IMR-90 (cell line): ENCODE data around the gene HOXC12. TPM values are rescaled to one million over a fixed set of nuclear protein-coding genes. Genes with fewer than 3 reads are reported as not detected.

Source experiments
- ATAC-seq: fragments of 200-7000 bp; cut with Tn5 transposase; 2 replicates; pipeline ENCODE4 v1.9.1; 2020; ENCODE audit warnings: low read depth, mild to moderate bottlenecking, moderate library complexity
- BruUV-seq: library from RNA; stranded (reverse); fragments of 400-500 nt; replicated peaks from 2 replicates; lab custom pipeline; 2021; lab: Mats Ljungman, UMichigan
- CTCF ChIA-PET: fragments of 300-600 bp; formaldehyde crosslinking; extraction: SDS; loops from one replicate; lab custom pipeline; 2021; ENCODE audit warnings: antibody characterized with exemption; lab: Yijun Ruan, JAX
- POLR2A ChIA-PET: fragments of 300-600 bp; sonication (Branson Sonifier 250); formaldehyde crosslinking; loops from one replicate; lab custom pipeline; 2022; ENCODE audit warnings: antibody characterized with exemption; ENCODE audit not compliant: unreplicated experiment; lab: Charles Lee
- DNase-seq: peaks from one replicate; pipeline ENCODE4 v3.0.0; 2013
- H2AFZ ChIP-seq: replicated peaks from 2 replicates; pipeline ENCODE3; 2013; ENCODE audit warnings: low read length, mild to moderate bottlenecking; ENCODE audit not compliant: poor library complexity
- H2AK5ac ChIP-seq: 2 replicates; pipeline ENCODE4 v1.6.1; 2013; ENCODE audit warnings: low read depth, low read length, inconsistent platforms
- H2AK9ac ChIP-seq: replicated peaks from 2 replicates; pipeline ENCODE3; 2013; ENCODE audit warnings: mild to moderate bottlenecking, low read depth, low read length, moderate library complexity; ENCODE audit not compliant: poor library complexity
- H2BK120ac ChIP-seq: 2 replicates; pipeline ENCODE4 v1.6.1; 2013; ENCODE audit warnings: low read depth, low read length, inconsistent platforms
- H2BK15ac ChIP-seq: 3 replicates; pipeline ENCODE4 v1.6.1; 2013; ENCODE audit warnings: low read depth, low read length, inconsistent platforms
- H2BK20ac ChIP-seq: 2 replicates; pipeline ENCODE4 v1.6.1; 2013; ENCODE audit warnings: low read depth, mild to moderate bottlenecking, inconsistent platforms, low read length, moderate library complexity
- H2BK5ac ChIP-seq: 2 replicates; pipeline ENCODE4 v1.6.1; 2013; ENCODE audit warnings: mild to moderate bottlenecking, low read depth, low read length, inconsistent platforms; ENCODE audit not compliant: poor library complexity, severe bottlenecking
- H3K14ac ChIP-seq: replicated peaks from 2 replicates; pipeline ENCODE4 v1.6.1; 2013; ENCODE audit warnings: low read depth, low read length, inconsistent platforms
- H3K18ac ChIP-seq: 2 replicates; pipeline ENCODE4 v1.6.1; 2013; ENCODE audit warnings: low read depth, low read length, control low read depth
- H3K23ac ChIP-seq: 2 replicates; pipeline ENCODE4 v1.6.1; 2013; ENCODE audit warnings: low read depth, low read length, inconsistent platforms
- H3K27ac ChIP-seq: 2 replicates; pipeline ENCODE4 v1.5.1; 2013; ENCODE audit warnings: mild to moderate bottlenecking, control low read depth, low read length; ENCODE audit not compliant: insufficient read depth
- H3K27me3 ChIP-seq: 2 replicates; pipeline ENCODE4 v1.6.1; 2013; ENCODE audit warnings: low read length; ENCODE audit not compliant: control insufficient read depth, insufficient read depth
- H3K36me3 ChIP-seq: 2 replicates; pipeline ENCODE4 v1.6.1; 2013; ENCODE audit warnings: low read length, mixed read lengths; ENCODE audit not compliant: control insufficient read depth, insufficient read depth
- H3K4ac ChIP-seq: 2 replicates; pipeline ENCODE4 v1.6.1; 2013; ENCODE audit warnings: low read depth, low read length, inconsistent platforms
- H3K4me1 ChIP-seq: 2 replicates; pipeline ENCODE4 v1.6.1; 2013; ENCODE audit warnings: low read length, mixed read lengths; ENCODE audit not compliant: control insufficient read depth, insufficient read depth
- H3K4me2 ChIP-seq: 2 replicates; pipeline ENCODE4 v1.6.1; 2013; ENCODE audit warnings: low read depth, mild to moderate bottlenecking, control low read depth, low read length, moderate library complexity
- H3K4me3 ChIP-seq: 2 replicates; pipeline ENCODE4 v1.5.1; 2013; ENCODE audit warnings: low read depth, mild to moderate bottlenecking, control low read depth, low read length, moderate library complexity; ENCODE audit not compliant: insufficient read depth
- H3K56ac ChIP-seq: 2 replicates; pipeline ENCODE4 v1.6.1; 2013; ENCODE audit warnings: low read length, inconsistent platforms; ENCODE audit not compliant: insufficient read depth; ENCODE audit errors: extremely low read depth
- H3K79me1 ChIP-seq, 2 experiments: 2 replicates each; pipeline ENCODE4 v1.6.1; 2013; ENCODE audit warnings: low read length in 2 of 2, inconsistent platforms in 1 of 2, low read depth in 1 of 2
- H3K9ac ChIP-seq: 2 replicates; pipeline ENCODE4 v1.6.1; 2013; ENCODE audit warnings: low read depth, low read length, control low read depth
- H3K9me1 ChIP-seq: 2 replicates; pipeline ENCODE4 v1.6.1; 2013; ENCODE audit warnings: low read length, inconsistent platforms; ENCODE audit not compliant: insufficient read depth
- H3K9me3 ChIP-seq: 2 replicates; pipeline ENCODE4 v1.6.1; 2013; ENCODE audit warnings: low read length; ENCODE audit not compliant: control insufficient read depth, insufficient read depth
- H4K20me1 ChIP-seq: 2 replicates; pipeline ENCODE4 v1.6.1; 2013; ENCODE audit warnings: low read length, inconsistent platforms; ENCODE audit not compliant: insufficient read depth
- H4K5ac ChIP-seq: 2 replicates; pipeline ENCODE4 v1.6.1; 2013; ENCODE audit warnings: mild to moderate bottlenecking, low read depth, low read length, control low read depth
- H4K8ac ChIP-seq, 2 experiments: 2 replicates each; pipeline ENCODE4 v1.6.1; 2013; ENCODE audit warnings: low read depth in 2 of 2, low read length in 2 of 2, control low read depth in 1 of 2, inconsistent platforms in 1 of 2
- H4K91ac ChIP-seq: 2 replicates; pipeline ENCODE4 v1.6.1; 2013; ENCODE audit warnings: low read depth, low read length, inconsistent platforms; ENCODE audit not compliant: insufficient read depth
- CEBPB ChIP-seq: IDR thresholded peaks from 2 replicates; pipeline ENCODE4 v1.6.1; 2012; ENCODE audit warnings: low read depth, low read length, improper control_type of control experiment
- CHD1 ChIP-seq: IDR thresholded peaks from 2 replicates; pipeline ENCODE4 v1.6.1; 2012; ENCODE audit warnings: low read depth, low read length, improper control_type of control experiment
- FOS ChIP-seq: fragments of 150-350 bp; IDR thresholded peaks from 2 replicates; pipeline ENCODE4 v1.6.1; 2016; ENCODE audit warnings: low read depth, low read length
- MAFK ChIP-seq: IDR thresholded peaks from 2 replicates; pipeline ENCODE4 v1.6.1; 2012; ENCODE audit warnings: low read depth, low read length, improper control_type of control experiment
- MXI1 ChIP-seq: IDR thresholded peaks from 2 replicates; pipeline ENCODE4 v1.6.1; 2012; ENCODE audit warnings: low read depth, mild to moderate bottlenecking, low read length, moderate library complexity, borderline replicate concordance
- NFE2L2 ChIP-seq: fragments of 150-350 bp; IDR thresholded peaks from 2 replicates; pipeline ENCODE4 v1.6.1; 2016; ENCODE audit warnings: low read depth, mild to moderate bottlenecking, low read length
- POLR2A ChIP-seq: IDR thresholded peaks from 2 replicates; pipeline ENCODE4 v1.6.1; 2012; ENCODE audit warnings: mild to moderate bottlenecking, low read depth, low read length
- RAD21 ChIP-seq: IDR thresholded peaks from 2 replicates; pipeline ENCODE4 v1.6.1; 2012; ENCODE audit warnings: low read length, improper control_type of control experiment
- RCOR1 ChIP-seq: IDR thresholded peaks from 2 replicates; pipeline ENCODE4 v1.6.1; 2012; ENCODE audit warnings: mild to moderate bottlenecking, low read length, improper control_type of control experiment; ENCODE audit not compliant: insufficient replicate concordance
- RFX5 ChIP-seq: IDR thresholded peaks from 2 replicates; pipeline ENCODE4 v1.8.0; 2012; ENCODE audit warnings: low read depth, mild to moderate bottlenecking, low read length, moderate library complexity
- SMC3 ChIP-seq: fragments of 150-350 bp; IDR thresholded peaks from 2 replicates; pipeline ENCODE4 v1.6.1; 2016; ENCODE audit warnings: low read depth, mild to moderate bottlenecking, antibody characterized with exemption, low read length, moderate library complexity
- USF2 ChIP-seq: fragments of 150-350 bp; IDR thresholded peaks from 2 replicates; pipeline ENCODE4 v1.6.1; 2017; ENCODE audit warnings: mild to moderate bottlenecking, antibody characterized with exemption, low read length, low read depth
- WGBS, 2 experiments: methylation state at CpG; one replicate each; pipeline versions ENCODE4 v1.1.5 to v1.1.7; 2013; ENCODE audit warnings: missing lambda C conversion rate in 2 of 2; ENCODE audit not compliant: insufficient read length in 1 of 2; ENCODE audit errors: extremely low coverage in 2 of 2; 5-methylcytosine and 5-hydroxymethylcytosine counted together
- dilution Hi-C: fragments of 300-500 bp; cut with HindIII; formaldehyde crosslinking; loops from one replicate; pipeline ENCODE4 v1.14.3; 2018; ENCODE audit warnings: low sequenced_read_pairs; ENCODE audit not compliant: unreplicated experiment
- in situ Hi-C: fragments of 300-500 bp; cut with MboI; formaldehyde crosslinking; loops from 3 replicates; pipeline ENCODE4 v1.14.3; 2019; ENCODE audit warnings: low sequenced_read_pairs, inconsistent platforms, mixed read lengths
- intact Hi-C: fragments of 100-400 bp; cut with micrococcal nuclease; formaldehyde crosslinking; loops from 2 replicates; pipeline ENCODE4 v1.10.0; 2022
- polyA plus RNA-seq, 3 experiments: library from polyadenylated mRNA; depleted of rRNA; stranded (reverse); fragments of >200 nt; gene quantifications; 2 replicates each; pipeline ENCODE4 v1.2.3, GENCODE V29; 2012; ENCODE audit warnings: low replicate concordance in 1 of 3
- total RNA-seq: library from RNA; depleted of rRNA; stranded (reverse); fragments of >200 nt; gene quantifications from 2 replicates; pipeline ENCODE4 v1.2.3, GENCODE V29; 2012
- TF ChIP-seq, protein P1 (sequence below): fragments of 150-350 bp; IDR thresholded peaks from 2 replicates; pipeline ENCODE4 v1.6.1; 2016; ENCODE audit warnings: low read depth, mild to moderate bottlenecking, low read length, moderate library complexity, borderline replicate concordance
- TF ChIP-seq, protein P2 (sequence below): conservative IDR thresholded peaks from 2 replicates; pipeline ENCODE4 v1.5.1; 2012; ENCODE audit warnings: mild to moderate bottlenecking, low read depth, low read length, improper control_type of control experiment

The HOXC12 gene
- total and polyA plus RNA-seq, 2 of the 4 experiments (the other 2 are of a cell fraction): not detected

DNA sequence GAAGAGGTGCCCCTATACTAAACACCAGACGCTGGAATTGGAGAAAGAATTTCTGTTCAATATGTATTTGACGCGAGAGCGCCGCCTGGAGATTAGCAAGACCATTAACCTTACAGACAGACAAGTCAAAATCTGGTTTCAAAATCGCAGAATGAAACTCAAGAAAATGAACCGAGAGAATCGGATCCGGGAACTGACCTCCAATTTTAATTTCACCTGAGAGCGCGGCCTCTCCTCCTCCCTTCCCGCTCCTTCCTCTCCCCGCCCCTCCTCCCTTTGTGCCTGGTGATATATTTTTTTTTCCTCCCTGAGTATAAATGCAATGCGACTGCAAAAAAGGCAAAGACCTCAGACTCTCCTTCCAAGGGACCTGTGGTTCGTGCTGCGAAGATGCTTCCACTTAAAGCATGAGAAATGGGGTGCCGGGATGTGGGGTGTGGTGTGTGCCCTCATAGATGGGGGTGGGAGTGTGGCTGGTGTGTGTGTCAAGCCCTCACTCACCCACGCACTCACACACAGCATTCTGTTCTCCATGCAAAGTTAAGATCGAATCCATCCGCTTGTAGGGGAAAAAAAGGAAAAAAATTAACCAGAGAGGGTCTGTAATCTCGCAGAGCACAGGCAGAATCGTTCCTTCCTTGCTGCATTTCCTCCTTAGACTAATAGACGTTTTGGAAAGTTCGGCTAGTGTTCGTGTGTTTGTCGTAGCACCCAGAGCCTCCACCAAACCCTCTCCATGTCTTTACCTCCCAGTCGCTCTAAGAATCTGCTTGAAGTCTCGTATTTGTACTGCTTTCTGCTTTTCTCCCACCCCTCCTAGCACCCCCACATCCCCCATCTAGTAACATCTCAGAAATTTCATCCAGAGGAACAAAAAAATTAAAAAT is 34.8 kb downstream of the HOXC12 start:
- Histone ChIP-seq H3K4ac (no peak overlapping the region), H4K91ac (no peak overlapping the region), H3K27ac (no peak overlapping the region), H3K4me2 (peak overlapping the region; percentile 61), H3K56ac (no peak overlapping the region), H4K8ac (no peak overlapping the region), H3K14ac (no peak overlapping the region), H3K9me3 (peaks cover 15% of the 10 kb centered on the region), H2BK15ac (no peak overlapping the region), H3K9ac (no peak overlapping the region), H2AK9ac (no peak overlapping the region), H4K5ac (no peak overlapping the region), H3K4me1 (0 out of 2 replicates have a peak, but pooled peaks cover 2% of the 10 kb centered on the region), H3K9me1 (no peaks in the 10 kb centered on the region), H3K4me3 (no peak overlapping the region), H3K23ac (no peak overlapping the region), H3K18ac (no peak overlapping the region), H3K27me3 (peaks cover 97% of the 10 kb centered on the region), H2BK20ac (no peak overlapping the region), H2AFZ (peak overlapping the region; percentile 6), H2BK120ac (no peak overlapping the region), H4K20me1 (no peaks in the 10 kb centered on the region; the same call in 1 of the 2 replicates), H3K79me1 (no peaks in the 10 kb centered on the region), H2BK5ac (no peak overlapping the region), H2AK5ac (no peak overlapping the region), H3K36me3 (no peaks in the 10 kb centered on the region)
- WGBS, 2 experiments: 0% methylated on average over 1 of the region's 28 CpGs; no CpG with 5 or more reads in 1 of the 2 experiments
- in situ Hi-C loops (loop anchor here (10.0 kb wide), 2 partner anchors 225 to 385 kb away; no protein-coding TSS in a partner anchor), dilution Hi-C loops (no loop called here), intact Hi-C loops (loop anchor here (5.0 kb wide), 1 partner anchor 222 kb away; no protein-coding TSS in a partner anchor)
- peak; percentile 45 for DNase-seq
- CTCF ChIA-PET: interaction anchor here (2.3 kb wide), 1 partner anchor 212 kb away, joined by 8 read pairs; no protein-coding TSS in a partner anchor
- POLR2A ChIA-PET: no interaction called here
- no peak for ATAC-seq
- BruUV-seq: no TSS peak
- TF ChIP-seq NFE2L2 (no peak), RCOR1 (no peak), CHD1 (no peak), SMC3 (peak; percentile 39; the same call in 1 of the 2 replicates), FOS (no peak), MXI1 (no peak), POLR2A (no peak), MAFK (no peak), RFX5 (no peak), CEBPB (no peak), USF2 (no peak), RAD21 (peak; percentile 39)
- TF ChIP-seq, protein P1, sequence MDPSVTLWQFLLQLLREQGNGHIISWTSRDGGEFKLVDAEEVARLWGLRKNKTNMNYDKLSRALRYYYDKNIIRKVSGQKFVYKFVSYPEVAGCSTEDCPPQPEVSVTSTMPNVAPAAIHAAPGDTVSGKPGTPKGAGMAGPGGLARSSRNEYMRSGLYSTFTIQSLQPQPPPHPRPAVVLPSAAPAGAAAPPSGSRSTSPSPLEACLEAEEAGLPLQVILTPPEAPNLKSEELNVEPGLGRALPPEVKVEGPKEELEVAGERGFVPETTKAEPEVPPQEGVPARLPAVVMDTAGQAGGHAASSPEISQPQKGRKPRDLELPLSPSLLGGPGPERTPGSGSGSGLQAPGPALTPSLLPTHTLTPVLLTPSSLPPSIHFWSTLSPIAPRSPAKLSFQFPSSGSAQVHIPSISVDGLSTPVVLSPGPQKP: no peak
- TF ChIP-seq, protein P2, sequence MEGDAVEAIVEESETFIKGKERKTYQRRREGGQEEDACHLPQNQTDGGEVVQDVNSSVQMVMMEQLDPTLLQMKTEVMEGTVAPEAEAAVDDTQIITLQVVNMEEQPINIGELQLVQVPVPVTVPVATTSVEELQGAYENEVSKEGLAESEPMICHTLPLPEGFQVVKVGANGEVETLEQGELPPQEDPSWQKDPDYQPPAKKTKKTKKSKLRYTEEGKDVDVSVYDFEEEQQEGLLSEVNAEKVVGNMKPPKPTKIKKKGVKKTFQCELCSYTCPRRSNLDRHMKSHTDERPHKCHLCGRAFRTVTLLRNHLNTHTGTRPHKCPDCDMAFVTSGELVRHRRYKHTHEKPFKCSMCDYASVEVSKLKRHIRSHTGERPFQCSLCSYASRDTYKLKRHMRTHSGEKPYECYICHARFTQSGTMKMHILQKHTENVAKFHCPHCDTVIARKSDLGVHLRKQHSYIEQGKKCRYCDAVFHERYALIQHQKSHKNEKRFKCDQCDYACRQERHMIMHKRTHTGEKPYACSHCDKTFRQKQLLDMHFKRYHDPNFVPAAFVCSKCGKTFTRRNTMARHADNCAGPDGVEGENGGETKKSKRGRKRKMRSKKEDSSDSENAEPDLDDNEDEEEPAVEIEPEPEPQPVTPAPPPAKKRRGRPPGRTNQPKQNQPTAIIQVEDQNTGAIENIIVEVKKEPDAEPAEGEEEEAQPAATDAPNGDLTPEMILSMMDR: peak; percentile 48
